Neural cell (in vitro differentiated cells): ENCODE measurements around the gene INTS14. TPM values are rescaled to one million over a fixed set of nuclear protein-coding genes. Genes with fewer than 3 reads are reported as not detected.
"Not testable (repeated sequence)": the region's sequence is repeated elsewhere in the genome, so short reads cannot be mapped to it uniquely, and the experiment has no call there.

ENCODE experiments used
- H2AFZ ChIP-seq: fragments of 200-600, 300-800 bp; sonication (generic), shearing (Covaris generic); 2 replicates; pipeline ENCODE4 v1.6.0; 2014; ENCODE audit warnings: low read depth, mild to moderate bottlenecking, antibody characterized with exemption, low read length, moderate library complexity
- H3F3A ChIP-seq: fragments of 200-600 bp; shearing (Covaris generic); 2 replicates; pipeline ENCODE4 v1.6.1; 2016; ENCODE audit warnings: mild to moderate bottlenecking, moderate library complexity, mixed read lengths, antibody characterized with exemption, low read length; ENCODE audit not compliant: insufficient read depth, poor library complexity, severe bottlenecking
- H3K27ac ChIP-seq: fragments of 200-600, 300-800 bp; sonication (generic), shearing (Covaris generic); 2 replicates; pipeline ENCODE4 v1.5.1; 2014; ENCODE audit warnings: mild to moderate bottlenecking, low read length, moderate library complexity
- H3K27me3 ChIP-seq: fragments of 300-800, 200-600 bp; sonication (generic), shearing (Covaris generic); 2 replicates; pipeline ENCODE4 v1.6.0; 2014; ENCODE audit warnings: mild to moderate bottlenecking, low read depth, low read length, moderate library complexity; ENCODE audit not compliant: insufficient read depth
- H3K36me3 ChIP-seq: fragments of 300-800, 200-600 bp; sonication (generic), shearing (Covaris generic); 2 replicates; pipeline ENCODE4 v1.5.1; 2014; ENCODE audit warnings: mild to moderate bottlenecking, antibody characterized with exemption, low read length, moderate library complexity; ENCODE audit not compliant: insufficient read depth
- H3K4me2 ChIP-seq: fragments of 300-800, 200-600 bp; sonication (generic), shearing (Covaris generic); 2 replicates; pipeline ENCODE4 v1.6.0; 2014; ENCODE audit warnings: mild to moderate bottlenecking, low read length
- H3K4me3 ChIP-seq: fragments of 300-800, 200-600 bp; sonication (generic), shearing (Covaris generic); 2 replicates; pipeline ENCODE4 v1.5.1; 2014; ENCODE audit warnings: mild to moderate bottlenecking, low read length, moderate library complexity
- H3K79me2 ChIP-seq: fragments of 200-600 bp; shearing (Covaris generic); replicated peaks from 2 replicates; pipeline ENCODE4 v1.6.0; 2014; ENCODE audit warnings: mild to moderate bottlenecking, low read length, moderate library complexity; ENCODE audit not compliant: insufficient read depth
- H3K9ac ChIP-seq: fragments of 300-800, 200-600 bp; sonication (generic), shearing (Covaris generic); 2 replicates; pipeline ENCODE4 v1.6.1; 2016; ENCODE audit warnings: mild to moderate bottlenecking, low read length, mixed read lengths
- H3K9me2 ChIP-seq: fragments of 200-600 bp; shearing (Covaris generic); 2 replicates; pipeline ENCODE4 v1.6.1; 2016; ENCODE audit warnings: mild to moderate bottlenecking, low read length, mixed read lengths; ENCODE audit not compliant: insufficient read depth
- H3K9me3 ChIP-seq: fragments of 200-600, 300-800 bp; sonication (generic), shearing (Covaris generic); 2 replicates; pipeline ENCODE4 v1.6.1; 2016; ENCODE audit warnings: mild to moderate bottlenecking, mixed run types, low read length, moderate library complexity, mixed read lengths
- H4K20me1 ChIP-seq: fragments of 200-600 bp; shearing (Covaris generic); 2 replicates; pipeline ENCODE4 v1.6.1; 2016; ENCODE audit warnings: mild to moderate bottlenecking, mixed run types; ENCODE audit not compliant: insufficient read depth
- EP300 ChIP-seq: fragments of 450-650 bp; conservative IDR thresholded peaks from 2 replicates; pipeline ENCODE4 v1.6.1; 2014; ENCODE audit warnings: antibody characterized with exemption, mild to moderate bottlenecking, moderate library complexity; ENCODE audit not compliant: poor library complexity, severe bottlenecking
- EZH2 ChIP-seq: fragments of 200-600, 300-800 bp; shearing (Covaris generic), sonication (generic); IDR thresholded peaks from 2 replicates; pipeline ENCODE4 v1.6.1; 2014; ENCODE audit warnings: antibody characterized with exemption, low read length, borderline replicate concordance, mild to moderate bottlenecking; ENCODE audit not compliant: insufficient read depth, poor library complexity, severe bottlenecking
- MXI1 ChIP-seq: fragments of 450-650 bp; conservative IDR thresholded peaks from 2 replicates; pipeline ENCODE4 v1.6.1; 2014; ENCODE audit warnings: antibody characterized with exemption, mild to moderate bottlenecking; ENCODE audit not compliant: poor library complexity, severe bottlenecking
- POLR2AphosphoS5 ChIP-seq: IDR thresholded peaks from 2 replicates; pipeline ENCODE4 v1.6.1; 2012
- RAD21 ChIP-seq: fragments of 450-650 bp; conservative IDR thresholded peaks from 2 replicates; pipeline ENCODE4 v1.6.1; 2014; ENCODE audit warnings: antibody characterized with exemption, mild to moderate bottlenecking, moderate library complexity
- SMC3 ChIP-seq: fragments of 450-650 bp; conservative IDR thresholded peaks from 2 replicates; pipeline ENCODE4 v1.6.1; 2014; ENCODE audit warnings: antibody characterized with exemption, mild to moderate bottlenecking, moderate library complexity; ENCODE audit not compliant: poor library complexity
- TAF1 ChIP-seq: IDR thresholded peaks from 2 replicates; pipeline ENCODE4 v1.6.1; 2012; ENCODE audit warnings: low read depth
- polyA plus RNA-seq: library from polyadenylated mRNA; depleted of rRNA; stranded (reverse); fragments of >200 nt; gene quantifications from 2 replicates; pipeline ENCODE4 v1.2.3, GENCODE V29; 2014
- TF ChIP-seq, protein P1 (sequence below): IDR thresholded peaks from 2 replicates; pipeline ENCODE4 v1.6.1; 2012; ENCODE audit warnings: borderline replicate concordance
- TF ChIP-seq, protein P2 (sequence below): fragments of 450-650 bp; IDR thresholded peaks from 2 replicates; pipeline ENCODE4 v1.5.1; 2014; ENCODE audit warnings: antibody characterized with exemption, mild to moderate bottlenecking, moderate library complexity; ENCODE audit not compliant: poor library complexity, severe bottlenecking

The INTS14 gene
- polyA plus RNA-seq, 1 donor from 2014 or later: 49.7 TPM

- Histone ChIP-seq H3K9me2 (no peaks in the 10 kb centered on the region), H3K4me2 (no peak overlapping the region), H3K9me3 (no peaks in the 10 kb centered on the region), H3F3A (no peaks in the 10 kb centered on the region), H3K27ac (no peak overlapping the region), H3K79me2 (no peaks in the 10 kb centered on the region), H3K27me3 (no peaks in the 10 kb centered on the region), H2AFZ (no peak overlapping the region), H3K9ac (no peak overlapping the region), H3K36me3 (no peaks in the 10 kb centered on the region), H4K20me1 (no peaks in the 10 kb centered on the region), H3K4me3 (no peak overlapping the region)
- TF ChIP-seq RAD21: no peak
- TF ChIP-seq, protein P1, sequence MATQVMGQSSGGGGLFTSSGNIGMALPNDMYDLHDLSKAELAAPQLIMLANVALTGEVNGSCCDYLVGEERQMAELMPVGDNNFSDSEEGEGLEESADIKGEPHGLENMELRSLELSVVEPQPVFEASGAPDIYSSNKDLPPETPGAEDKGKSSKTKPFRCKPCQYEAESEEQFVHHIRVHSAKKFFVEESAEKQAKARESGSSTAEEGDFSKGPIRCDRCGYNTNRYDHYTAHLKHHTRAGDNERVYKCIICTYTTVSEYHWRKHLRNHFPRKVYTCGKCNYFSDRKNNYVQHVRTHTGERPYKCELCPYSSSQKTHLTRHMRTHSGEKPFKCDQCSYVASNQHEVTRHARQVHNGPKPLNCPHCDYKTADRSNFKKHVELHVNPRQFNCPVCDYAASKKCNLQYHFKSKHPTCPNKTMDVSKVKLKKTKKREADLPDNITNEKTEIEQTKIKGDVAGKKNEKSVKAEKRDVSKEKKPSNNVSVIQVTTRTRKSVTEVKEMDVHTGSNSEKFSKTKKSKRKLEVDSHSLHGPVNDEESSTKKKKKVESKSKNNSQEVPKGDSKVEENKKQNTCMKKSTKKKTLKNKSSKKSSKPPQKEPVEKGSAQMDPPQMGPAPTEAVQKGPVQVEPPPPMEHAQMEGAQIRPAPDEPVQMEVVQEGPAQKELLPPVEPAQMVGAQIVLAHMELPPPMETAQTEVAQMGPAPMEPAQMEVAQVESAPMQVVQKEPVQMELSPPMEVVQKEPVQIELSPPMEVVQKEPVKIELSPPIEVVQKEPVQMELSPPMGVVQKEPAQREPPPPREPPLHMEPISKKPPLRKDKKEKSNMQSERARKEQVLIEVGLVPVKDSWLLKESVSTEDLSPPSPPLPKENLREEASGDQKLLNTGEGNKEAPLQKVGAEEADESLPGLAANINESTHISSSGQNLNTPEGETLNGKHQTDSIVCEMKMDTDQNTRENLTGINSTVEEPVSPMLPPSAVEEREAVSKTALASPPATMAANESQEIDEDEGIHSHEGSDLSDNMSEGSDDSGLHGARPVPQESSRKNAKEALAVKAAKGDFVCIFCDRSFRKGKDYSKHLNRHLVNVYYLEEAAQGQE: no peak
- no peak for TF ChIP-seq SMC3
- no peak for TF ChIP-seq POLR2AphosphoS5
Observed at GRCh38 chr15:65619626-65620290, 8.8 kb upstream of the INTS14 start.

GRCh38 chr15:65618560-65619109, 7.7 kb upstream of the INTS14 start:
- no peak overlapping the region for H3K27ac ChIP-seq
- H3K4me2 ChIP-seq: no peak overlapping the region
- no peaks in the 10 kb centered on the region for H3K79me2 ChIP-seq
- H3K27me3 ChIP-seq: no peaks in the 10 kb centered on the region
- no peaks in the 10 kb centered on the region for H3F3A ChIP-seq
- no peaks in the 10 kb centered on the region for H3K9me2 ChIP-seq
- no peaks in the 10 kb centered on the region for H3K9me3 ChIP-seq
- no peak overlapping the region for H3K4me3 ChIP-seq
- no peak overlapping the region for H2AFZ ChIP-seq
- TF ChIP-seq, protein P2, sequence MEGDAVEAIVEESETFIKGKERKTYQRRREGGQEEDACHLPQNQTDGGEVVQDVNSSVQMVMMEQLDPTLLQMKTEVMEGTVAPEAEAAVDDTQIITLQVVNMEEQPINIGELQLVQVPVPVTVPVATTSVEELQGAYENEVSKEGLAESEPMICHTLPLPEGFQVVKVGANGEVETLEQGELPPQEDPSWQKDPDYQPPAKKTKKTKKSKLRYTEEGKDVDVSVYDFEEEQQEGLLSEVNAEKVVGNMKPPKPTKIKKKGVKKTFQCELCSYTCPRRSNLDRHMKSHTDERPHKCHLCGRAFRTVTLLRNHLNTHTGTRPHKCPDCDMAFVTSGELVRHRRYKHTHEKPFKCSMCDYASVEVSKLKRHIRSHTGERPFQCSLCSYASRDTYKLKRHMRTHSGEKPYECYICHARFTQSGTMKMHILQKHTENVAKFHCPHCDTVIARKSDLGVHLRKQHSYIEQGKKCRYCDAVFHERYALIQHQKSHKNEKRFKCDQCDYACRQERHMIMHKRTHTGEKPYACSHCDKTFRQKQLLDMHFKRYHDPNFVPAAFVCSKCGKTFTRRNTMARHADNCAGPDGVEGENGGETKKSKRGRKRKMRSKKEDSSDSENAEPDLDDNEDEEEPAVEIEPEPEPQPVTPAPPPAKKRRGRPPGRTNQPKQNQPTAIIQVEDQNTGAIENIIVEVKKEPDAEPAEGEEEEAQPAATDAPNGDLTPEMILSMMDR: no peak
- TF ChIP-seq EP300 (no peak), EZH2 (no peak), SMC3 (no peak), RAD21 (no peak), POLR2AphosphoS5 (no peak), MXI1 (no peak), TAF1 (no peak)
- TF ChIP-seq, protein P1: no peak
- H4K20me1 ChIP-seq: no peaks in the 10 kb centered on the region
- H3K9ac ChIP-seq: no peak overlapping the region
- no peaks in the 10 kb centered on the region for H3K36me3 ChIP-seq

GRCh38 chr15:65615887-65616286, 5.0 kb upstream of the INTS14 start:
- H3K4me3 ChIP-seq, H2AFZ ChIP-seq, H3K36me3 ChIP-seq, H3K27ac ChIP-seq, H3F3A ChIP-seq, H3K9me2 ChIP-seq, H3K9ac ChIP-seq, H4K20me1 ChIP-seq, H3K79me2 ChIP-seq, H3K9me3 ChIP-seq, H3K27me3 ChIP-seq, H3K4me2 ChIP-seq: not testable (repeated sequence)
